CD4-positive, alpha-beta T cell treated with Interleukin-10 for 1 hour (primary cell): ENCODE data around the gene STK11IP.

Experiments
- DNase-seq: peaks from one replicate; pipeline ENCODE4 v3.0.0-alpha.2; 2020

The STK11IP gene

DNA sequence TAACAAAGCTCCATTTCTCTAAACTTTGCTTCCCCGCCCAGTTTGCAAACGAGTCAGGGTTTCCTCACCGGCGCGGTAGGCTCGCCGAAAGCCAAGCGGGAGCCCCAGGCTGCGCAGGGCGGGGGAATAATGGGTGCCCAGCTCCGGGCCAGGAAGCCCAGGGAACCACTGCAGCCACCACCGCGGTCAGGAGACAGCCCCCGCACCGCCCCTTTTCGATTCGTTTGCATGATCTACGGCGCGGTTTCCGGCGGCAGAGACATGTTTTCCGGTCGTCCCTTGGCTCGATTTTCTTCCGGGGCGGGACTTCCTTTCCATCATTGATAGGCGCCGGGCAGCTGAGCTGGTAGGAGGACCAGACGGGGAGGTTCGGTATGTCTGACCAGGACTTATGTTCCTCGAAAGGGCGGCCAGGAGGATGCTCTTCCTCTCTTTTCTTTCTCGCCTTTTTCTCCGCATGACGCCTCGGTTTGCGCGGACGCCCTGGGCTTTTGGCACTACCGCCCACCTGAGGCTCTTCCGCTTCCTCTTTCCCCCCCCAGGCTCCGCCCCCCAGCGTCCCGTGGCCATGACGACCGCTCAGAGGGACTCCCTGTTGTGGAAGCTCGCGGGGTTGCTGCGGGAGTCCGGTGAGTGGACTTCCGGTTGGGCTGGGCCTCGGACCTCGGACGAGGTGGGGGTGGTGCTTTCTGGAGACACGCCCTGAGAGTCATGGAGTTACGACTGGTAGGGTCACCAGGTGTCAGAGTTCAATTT is at the start of gene STK11IP:
Gene STK11IP, plus strand, starts transcription at position 306 of the 756 bp plus-strand sequence. Its CDS starts 263 bp downstream, at position 569.
- peak; percentile 88 for DNase-seq

- no peak for DNase-seq
Observed at GRCh38 chr2:219548990-219549389, 48.7 kb upstream of the STK11IP start.

DNA sequence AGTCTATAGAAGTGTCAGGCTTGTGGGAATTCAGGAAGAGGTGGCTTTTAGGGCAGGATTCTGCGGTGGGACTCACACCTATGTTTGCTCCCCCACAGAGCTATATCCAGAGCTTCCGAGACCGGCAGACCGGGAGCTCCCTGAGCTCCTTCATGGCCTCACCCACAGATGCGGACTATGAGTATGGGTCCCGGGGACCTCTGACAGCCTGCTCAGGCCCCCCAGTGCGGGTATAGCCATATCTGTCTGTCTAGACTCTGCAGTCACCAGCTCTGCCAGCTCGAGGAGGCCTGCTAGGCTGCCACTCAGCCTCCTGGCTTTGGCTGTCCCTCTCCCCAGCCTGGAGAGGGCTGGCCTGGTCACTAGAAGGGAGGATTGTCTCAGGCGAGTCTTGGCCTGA is 48.0 kb upstream of the STK11IP start:
- no peak for DNase-seq

- peak; percentile 23 for DNase-seq
Observed at GRCh38 chr2:219551441-219552381, 45.9 kb upstream of the STK11IP start.

DNA sequence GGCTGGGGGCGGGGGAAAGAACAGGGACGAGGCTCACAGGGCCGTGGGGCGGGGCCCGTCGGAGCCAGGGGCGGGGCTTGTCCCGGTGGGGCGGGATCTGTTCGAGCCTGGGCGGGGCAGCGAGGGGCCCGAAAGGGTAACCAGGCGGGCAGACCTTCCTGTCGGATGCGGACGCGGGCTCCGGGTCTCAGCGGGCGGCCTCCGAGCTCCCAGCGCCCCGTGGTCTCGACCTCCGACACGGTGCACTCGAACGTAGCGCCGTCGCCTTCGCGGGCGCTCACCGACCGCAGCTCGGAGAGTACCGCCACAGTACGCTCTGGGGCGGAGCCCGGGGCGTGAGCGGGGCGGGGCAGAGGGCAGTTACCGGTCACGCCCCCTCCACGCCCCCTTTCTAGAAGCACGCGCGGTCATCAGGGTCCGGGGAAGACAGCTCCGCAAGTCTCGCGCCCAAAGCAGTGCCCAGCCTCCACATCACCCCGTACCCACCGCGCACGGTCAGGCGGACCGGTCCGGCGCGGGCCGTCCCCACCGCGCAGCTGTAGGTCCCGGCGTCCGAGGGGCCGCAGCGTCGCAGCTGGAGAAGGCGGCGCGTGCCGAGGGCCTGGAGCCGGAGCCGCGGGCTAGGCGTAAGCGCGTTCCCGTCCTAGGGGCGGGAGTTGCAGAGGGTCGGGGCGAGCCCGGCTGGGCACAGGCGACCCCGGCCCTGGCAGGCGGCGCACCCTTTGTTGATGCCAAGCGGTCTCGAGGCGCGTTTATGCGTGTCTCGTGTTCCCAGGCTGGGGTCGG is 45.1 kb upstream of the STK11IP start:
- DNase-seq = peak; percentile 79

- DNase-seq = no peak
Observed at GRCh38 chr2:219553168-219553417, 44.6 kb upstream of the STK11IP start.

- DNase-seq = no peak
Observed at GRCh38 chr2:219553463-219553963, 44.1 kb upstream of the STK11IP start.

DNA sequence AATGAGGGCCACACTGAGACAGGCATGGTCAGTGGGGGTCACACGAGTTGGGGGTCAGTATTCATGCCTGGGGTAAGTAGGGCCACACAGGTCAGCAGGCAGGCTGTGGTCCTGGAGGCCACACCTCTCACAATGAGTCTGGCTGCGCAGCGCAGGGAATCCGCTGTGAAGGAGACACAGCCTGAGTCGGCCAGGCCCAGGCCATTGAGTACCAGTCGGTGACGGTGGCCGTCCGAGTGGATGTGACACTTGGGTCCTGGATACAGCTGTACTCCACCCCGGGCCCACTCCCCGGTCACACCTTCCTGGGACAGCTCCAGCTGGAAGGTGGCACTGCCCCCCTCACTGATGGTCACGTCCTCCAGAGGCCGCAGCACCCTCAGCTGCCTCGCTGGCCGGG is 43.3 kb upstream of the STK11IP start:
- no peak for DNase-seq

DNA sequence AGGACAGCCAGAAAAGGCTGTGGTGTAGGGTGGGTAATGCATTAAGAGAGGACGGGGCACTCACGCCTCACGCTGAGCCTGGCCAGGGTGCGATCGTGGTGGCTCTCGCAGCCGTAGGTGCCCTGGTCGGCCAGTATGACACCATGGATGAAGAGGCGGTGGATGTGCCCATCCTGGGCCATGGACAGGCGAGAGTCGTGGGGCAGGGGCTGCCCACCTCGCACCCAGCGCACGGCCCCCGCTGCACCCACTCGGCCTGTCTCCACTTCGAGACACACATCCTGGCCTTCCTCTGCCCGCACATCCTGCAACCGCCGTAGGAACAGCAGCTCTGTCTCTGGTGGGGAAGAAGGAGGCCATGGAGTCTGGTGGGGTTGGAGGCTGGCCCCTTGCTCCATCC is 41.7 kb upstream of the STK11IP start:
- no peak for DNase-seq

- DNase-seq = no peak
Observed at GRCh38 chr2:219556413-219556812, 41.2 kb upstream of the STK11IP start.

- no peak for DNase-seq
Observed at GRCh38 chr2:219557320-219557719, 40.3 kb upstream of the STK11IP start.

DNA sequence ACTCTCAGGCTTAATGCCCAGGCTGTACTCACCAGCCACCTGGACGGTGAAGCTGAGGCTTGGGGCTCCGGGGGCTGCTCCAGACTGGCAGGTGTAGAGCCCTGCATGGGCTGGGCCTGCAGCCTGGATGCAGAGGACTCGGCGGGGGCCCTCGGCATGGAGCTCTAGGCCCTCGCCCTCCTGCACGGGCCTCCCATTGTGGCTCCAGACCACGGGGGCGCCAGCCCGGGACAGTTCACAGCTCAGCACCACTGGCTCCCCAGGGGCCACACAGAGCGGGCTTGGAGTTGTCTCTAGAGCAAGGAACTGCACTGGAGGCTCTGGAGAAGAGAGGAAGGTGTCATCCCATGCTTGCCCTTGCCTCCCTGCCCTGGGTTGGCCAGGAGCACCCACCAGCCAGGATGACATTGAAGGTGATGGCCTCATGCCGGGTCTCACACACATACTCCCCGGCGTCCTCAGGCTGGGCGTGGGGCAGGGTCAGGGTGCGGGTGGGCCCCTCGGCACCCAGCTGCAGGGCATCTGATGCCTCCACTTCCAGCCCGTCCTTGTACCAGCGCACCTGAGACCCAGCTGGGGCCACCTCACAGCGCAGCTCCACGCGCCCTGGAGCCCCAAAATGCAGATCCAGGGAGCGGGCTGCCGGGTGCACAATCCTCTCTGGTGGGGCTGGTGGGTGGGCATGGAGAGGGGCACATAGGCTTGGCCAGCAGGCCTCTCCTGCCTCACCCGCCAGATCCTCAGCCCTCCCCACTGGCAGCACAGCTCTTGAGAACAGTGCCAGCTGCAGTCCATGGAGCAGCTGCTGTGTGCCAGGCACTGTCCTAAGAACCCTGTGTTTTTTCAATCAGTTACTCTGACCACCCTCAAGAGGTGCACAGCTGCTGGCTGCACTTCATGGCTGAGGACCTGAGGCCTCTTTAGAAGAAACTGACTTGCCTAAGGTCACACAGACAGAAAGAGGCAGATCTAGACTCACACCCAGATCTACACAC is 39.6 kb upstream of the STK11IP start:
- no peak for DNase-seq

GRCh38 chr2:219559156-219559915 is 38.3 kb upstream of the STK11IP start:
- DNase-seq = no peak

GRCh38 chr2:219560037-219560892 is 37.4 kb upstream of the STK11IP start:
- peak; percentile 32 for DNase-seq

DNA sequence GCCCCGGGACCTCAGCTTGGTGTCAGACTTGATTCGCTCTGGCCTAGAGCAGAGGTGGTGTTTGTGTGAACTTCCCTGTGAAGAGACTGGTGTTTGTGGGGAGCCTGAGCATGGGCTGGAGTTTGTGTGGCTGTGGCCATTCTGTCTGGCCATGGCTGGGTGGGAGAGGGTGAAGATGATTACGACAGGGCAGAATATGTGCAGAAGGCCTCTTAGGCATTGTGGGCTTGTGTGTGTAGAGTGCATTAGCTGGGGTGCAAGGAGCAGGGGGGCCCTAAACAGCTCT is 36.8 kb upstream of the STK11IP start:
- DNase-seq = no peak

GRCh38 chr2:219561179-219562048 is 36.2 kb upstream of the STK11IP start:
- DNase-seq = no peak

- no peak for DNase-seq
Observed at GRCh38 chr2:219562049-219563020, 35.3 kb upstream of the STK11IP start.
